ENCODE results near the gene SLC25A14.

SLC25A14 gene

DNA sequence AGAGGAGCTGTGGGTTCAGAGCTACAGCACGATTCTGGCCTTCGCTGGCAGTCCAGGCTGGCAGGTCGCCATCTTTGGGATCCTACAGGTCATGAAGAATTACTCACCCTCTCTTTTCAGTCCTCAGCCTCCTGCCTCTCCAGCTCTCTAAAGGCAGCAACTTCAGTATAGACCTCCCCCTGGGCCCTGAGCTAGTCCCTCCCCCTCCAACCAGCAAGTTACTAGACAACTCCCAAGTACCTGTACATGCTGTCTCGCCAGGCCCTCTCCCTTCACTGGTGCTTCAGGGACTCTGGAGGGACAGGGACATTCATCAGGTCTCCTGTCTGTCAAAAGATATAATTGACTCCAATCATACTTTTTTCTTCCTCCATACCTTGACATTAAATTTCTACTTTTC is 45.8 kb downstream of the SLC25A14 start, which contains the start of gene GPR119:
GPR119 (minus strand) TSS at position 155 of the 400 bp plus-strand sequence. CDS start 227 bp downstream, outside the sequence.
- no peak for DNase-seq

DNA sequence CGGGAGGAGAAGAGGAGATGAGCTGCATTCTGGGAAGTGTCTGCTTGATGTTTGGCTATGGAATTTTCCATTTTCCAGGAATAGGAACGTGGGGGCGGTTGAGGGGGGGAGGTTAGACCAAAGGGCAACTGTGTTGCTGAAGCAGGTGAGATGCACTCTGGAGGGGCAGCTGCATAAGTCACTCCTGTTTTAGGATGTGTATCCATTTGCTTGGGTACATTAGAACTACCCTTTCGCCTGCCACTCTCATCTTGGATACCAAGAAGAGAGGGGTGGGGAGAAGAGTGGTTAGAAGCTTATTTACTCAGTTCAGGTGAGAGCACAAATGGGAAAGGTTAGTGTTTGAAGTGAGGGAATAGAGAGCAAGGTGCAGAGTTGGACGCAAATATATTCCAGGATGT is 46.7 kb downstream of the SLC25A14 start:
- no peak for DNase-seq

DNA sequence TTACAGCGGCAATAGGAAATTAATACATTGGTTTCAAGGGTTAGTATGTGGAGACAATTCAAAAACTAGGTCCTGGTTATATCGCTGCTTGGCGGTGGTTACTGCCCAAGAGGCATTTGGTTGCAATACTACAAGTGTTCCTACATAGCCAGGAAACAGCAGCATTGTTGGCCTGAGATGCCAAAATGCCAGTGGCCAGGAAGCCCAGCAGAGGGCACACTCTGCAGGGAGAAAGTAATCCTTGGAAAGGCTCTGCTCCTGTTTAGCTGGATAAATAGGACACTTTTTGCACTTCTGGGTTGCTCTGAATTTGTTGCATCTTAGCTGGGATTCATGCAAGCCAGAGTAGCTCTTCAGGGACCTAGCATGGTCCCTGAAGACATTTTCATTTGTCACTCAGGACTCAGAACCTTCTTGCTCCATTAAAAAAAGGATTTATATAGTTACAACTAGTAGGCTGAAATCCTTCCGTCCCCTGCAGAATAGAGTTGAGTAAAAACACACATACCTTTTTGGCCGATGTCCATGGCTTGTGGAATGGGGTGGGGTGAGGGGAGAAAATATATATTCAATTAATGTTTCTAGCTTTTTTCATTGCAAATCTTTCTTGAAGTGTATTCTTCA is 53.8 kb downstream of the SLC25A14 start:
- no peak for DNase-seq

DNA sequence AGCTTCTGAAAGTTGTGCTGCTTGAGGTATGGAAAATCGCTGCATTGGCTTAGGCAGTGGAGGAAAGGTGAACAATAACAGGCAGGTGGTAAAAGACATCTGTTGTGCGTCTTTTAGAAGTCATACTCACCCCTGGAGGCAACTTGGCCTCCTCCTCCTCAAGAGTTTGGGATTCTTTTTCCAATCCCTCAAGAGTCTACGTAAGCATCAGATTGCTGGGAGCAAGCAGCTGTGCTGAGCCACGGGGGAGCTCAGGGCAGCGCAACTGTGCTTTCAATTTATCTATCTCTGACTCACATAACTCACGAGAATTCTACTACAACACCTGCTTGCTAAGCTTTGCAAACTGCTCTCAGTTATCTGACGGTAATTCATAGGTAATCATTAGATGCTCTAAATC is 55.6 kb downstream of the SLC25A14 start:
- DNase-seq, result no peak

DNA sequence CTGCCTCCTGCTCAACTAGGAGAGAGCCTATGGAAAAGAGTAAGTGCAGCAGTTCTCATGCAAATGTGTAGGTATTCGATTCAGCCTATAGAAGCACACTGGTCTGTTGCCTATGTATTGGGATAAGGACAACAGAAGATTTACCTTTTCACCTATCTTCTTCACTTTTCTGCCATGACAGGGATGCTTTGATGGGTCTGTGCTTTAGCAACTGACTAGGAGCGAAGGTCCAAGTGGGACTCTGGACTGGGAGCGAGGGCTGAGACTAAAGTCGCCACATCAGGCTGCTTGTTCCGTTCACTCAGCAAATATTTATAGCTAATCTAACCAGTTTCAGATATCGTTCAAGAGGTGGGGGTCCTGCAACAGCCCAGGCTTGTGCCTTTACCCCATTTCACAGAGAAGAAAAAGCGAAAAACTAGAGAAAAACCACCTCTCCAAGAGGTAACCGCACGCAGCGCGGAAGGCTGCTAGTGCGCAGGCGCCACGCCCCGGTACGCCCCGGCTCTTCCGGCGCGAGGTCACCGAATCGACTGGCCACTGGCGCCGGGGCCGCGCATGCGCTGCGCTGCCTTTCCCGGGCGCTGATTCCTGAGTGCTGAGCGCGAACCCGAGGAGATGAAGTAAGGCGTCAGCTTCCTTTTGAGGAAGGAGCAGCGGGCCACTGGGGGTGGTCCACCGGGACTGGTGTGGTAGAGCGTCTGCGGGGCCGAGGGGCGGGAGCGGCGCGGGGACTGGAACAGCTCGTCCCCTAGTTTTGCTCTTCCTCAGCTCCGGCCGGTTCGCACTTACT is 61.9 kb downstream of the SLC25A14 start, which contains the start of gene RBMX2:
RBMX2 (plus strand) TSS at position 573 of the 793 bp plus-strand sequence; CDS start at position 619, 46 bp downstream.
- DNase-seq, result peak; percentile 53

DNA sequence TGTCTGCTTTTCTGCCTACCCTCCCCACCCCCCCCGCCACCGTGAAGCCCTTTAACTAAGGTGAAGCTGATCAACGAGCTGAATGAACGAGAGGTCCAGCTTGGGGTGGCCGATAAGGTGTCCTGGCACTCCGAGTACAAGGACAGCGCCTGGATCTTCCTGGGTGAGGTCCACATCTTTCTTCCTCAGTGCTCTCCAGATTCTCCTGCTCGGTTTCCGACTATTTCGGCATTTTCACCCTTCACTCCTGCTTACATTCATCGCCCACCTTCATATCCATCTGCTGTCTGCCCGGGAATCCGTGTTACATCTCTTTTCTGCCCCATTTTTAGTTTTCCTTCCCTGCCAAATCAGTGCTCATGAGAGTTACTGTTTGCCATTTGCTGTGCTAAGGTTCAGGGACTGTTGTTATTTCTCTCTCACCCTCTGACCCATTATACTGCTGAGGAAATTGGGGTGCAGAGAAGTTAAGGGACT is 62.5 kb downstream of the SLC25A14 start:
- DNase-seq, result no peak

DNA sequence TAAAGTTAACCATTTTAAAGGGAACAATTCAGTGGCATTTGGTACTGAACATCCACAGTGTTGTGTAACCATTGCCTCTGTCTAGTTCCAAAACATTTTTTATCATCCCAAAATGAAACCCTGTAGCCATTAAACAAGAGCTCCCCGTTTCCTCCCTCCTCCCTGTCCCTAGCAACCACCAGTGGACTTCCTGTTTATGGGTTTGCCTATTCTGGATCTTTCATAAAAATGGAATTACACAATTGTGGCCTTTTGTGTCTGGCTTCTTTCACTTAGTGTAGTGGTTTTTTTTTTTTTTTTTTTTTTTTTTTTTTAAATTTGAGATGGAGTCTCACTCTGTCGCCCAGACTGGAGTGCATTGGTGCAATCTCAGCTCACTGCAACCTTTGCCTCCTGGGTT is 73.7 kb downstream of the SLC25A14 start:
- no peak for DNase-seq

DNA sequence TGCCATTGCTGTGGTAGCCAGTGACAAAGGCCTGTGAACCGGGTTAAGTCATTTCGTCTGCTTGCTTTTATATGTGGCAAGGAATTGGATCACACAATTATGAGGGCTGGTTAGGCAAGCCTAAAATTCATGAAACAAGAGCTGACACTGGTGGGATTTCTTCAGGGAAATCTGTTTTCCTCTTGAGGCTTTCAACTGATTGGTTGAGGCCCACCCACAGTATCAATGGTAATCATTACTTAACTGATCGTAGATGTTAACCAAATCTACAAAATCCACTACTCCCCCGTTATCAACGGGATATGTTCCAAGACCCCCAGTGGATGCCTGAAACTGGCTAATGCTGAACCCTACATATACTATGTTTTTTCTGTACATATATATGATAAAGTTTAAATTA is 75.1 kb downstream of the SLC25A14 start:
- no peak for DNase-seq

DNA sequence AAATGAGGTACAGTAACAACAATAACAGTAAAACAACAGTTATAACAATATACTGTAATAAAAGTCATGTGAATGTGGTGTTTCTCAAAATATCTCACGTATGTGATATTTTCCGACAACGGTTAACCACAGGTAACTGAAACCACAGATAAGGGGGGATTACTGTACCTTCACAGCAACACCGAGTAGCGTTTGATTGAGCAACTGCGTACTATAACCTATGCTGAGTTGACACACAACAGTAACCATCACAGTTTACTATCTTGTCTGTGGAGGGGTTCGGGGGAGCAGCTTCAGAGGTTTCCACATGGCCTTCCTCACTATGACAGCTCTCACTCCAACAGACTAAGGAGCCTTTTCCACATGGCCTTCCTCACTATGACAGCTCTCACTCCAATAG is 75.5 kb downstream of the SLC25A14 start:
- no peak for DNase-seq

DNA sequence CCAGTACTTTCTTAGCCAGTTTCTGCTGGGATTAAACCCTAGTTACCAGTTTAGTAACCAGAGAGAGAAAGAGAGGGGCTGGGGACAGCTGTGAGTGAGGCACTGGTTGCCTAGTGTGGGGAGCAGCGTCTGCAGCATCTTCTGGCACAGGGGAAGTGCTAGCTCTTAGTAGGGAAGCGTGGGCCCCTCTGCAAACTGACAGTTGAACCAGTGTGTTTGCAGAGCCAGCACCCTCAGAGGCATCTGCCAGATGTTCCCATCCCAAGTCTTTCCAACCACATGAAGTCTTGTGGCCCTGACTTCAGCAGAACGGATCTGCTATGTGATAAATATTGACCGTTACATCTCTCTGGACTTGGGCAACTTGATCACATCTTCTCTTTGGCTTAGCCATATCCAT is 77.1 kb downstream of the SLC25A14 start:
- DNase-seq, result no peak

DNA sequence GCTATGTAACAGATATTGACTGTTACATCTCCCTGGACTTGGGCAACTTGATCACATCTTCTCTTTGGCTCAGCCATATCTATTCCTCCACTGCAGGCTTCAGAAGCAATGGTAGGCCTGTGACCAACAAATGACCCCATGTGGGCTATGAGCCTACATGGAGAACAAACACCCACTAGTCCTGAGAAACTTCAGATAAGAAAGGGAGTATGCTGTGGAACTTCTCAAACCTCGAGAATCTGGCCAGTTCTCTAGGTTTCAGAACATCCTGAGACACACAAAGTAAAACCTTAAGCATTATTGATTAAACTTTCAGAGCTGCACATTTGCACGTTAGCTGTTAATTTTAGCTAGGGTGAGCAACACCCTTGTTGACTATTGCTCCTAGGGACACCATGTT is 78.3 kb downstream of the SLC25A14 start:
- no peak for DNase-seq

DNA sequence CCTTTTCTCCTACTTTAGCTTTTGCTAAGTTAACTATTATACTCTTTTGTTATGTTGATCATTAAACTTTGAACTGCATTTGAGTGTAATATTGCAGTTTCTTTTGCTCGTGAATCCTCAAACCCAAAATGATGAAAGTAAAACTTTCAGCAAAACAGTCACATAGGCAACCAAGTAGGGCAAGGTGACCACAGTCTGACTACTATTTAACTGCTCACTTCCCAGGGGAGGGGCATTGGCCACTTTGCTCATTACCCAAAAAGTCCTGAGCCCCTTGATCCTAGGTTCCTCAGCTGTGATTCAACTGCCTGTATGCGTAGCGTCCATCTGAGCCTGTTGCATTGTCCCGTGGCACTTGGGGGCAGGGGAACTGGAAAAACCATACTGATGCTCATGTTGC is 79.0 kb downstream of the SLC25A14 start:
- no peak for DNase-seq

DNA sequence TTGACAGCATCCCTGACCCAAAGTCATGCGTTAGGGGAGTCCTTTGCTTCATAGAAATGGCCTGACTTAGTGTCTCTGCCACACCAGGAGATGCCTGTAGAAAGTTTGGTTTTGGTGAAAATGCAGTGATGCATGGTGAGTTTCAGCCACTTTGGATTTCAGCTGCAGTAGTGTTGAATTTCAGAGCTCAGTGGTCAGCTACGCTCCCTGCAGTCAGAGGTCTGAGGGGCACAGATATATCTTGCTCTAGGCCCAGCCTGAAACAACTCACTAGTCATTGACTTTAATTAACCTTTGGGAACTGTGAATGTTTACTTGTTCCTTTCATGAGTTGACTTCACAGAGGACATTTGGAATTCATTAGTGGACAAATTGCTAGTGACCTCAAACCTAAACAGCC is 79.5 kb downstream of the SLC25A14 start:
- DNase-seq, result no peak
